Smooth muscle cell (in vitro differentiated cells): ENCODE results near the gene LOC128125822.

Experiments used
- DNase-seq: peaks from one replicate; lab custom pipeline; 2025; ENCODE audit not compliant: unreplicated experiment; lab: John Stamatoyannopoulos, UW
- H2AFZ ChIP-seq: fragments of 200-600 bp; sonication (generic); 2 replicates; pipeline ENCODE4 v1.6.0; 2016; ENCODE audit warnings: antibody characterized with exemption, low read depth, mild to moderate bottlenecking
- H3F3A ChIP-seq: fragments of 200-600 bp; sonication (generic); 2 replicates; pipeline ENCODE4 v1.6.0; 2017; ENCODE audit warnings: antibody characterized with exemption, low read depth
- H3K27ac ChIP-seq: fragments of 200-600 bp; sonication (generic); 2 replicates; pipeline ENCODE4 v1.5.1; 2016; ENCODE audit warnings: low read depth, mild to moderate bottlenecking
- H3K27me3 ChIP-seq: fragments of 200-600 bp; sonication (generic); 2 replicates; pipeline ENCODE4 v1.6.1; 2016; ENCODE audit warnings: low read depth, mild to moderate bottlenecking
- H3K36me3 ChIP-seq: fragments of 200-600 bp; sonication (generic); 2 replicates; pipeline ENCODE4 v1.5.1; 2016; ENCODE audit warnings: low read depth
- H3K4me1 ChIP-seq: fragments of 200-600 bp; sonication (generic); 2 replicates; pipeline ENCODE4 v1.5.1; 2016; ENCODE audit warnings: low read depth
- H3K4me2 ChIP-seq: fragments of 200-600 bp; sonication (generic); 2 replicates; pipeline ENCODE4 v1.6.0; 2016; ENCODE audit warnings: mild to moderate bottlenecking
- H3K4me3 ChIP-seq: fragments of 200-600 bp; sonication (generic); 2 replicates; pipeline ENCODE4 v1.5.1; 2016; ENCODE audit warnings: mild to moderate bottlenecking
- H3K79me2 ChIP-seq: fragments of 200-600 bp; sonication (generic); 2 replicates; pipeline ENCODE4 v1.6.0; 2016; ENCODE audit warnings: low read depth, mild to moderate bottlenecking
- H3K9ac ChIP-seq: fragments of 200-600 bp; sonication (generic); 2 replicates; pipeline ENCODE4 v1.6.0; 2016; ENCODE audit warnings: low read depth
- H3K9me3 ChIP-seq: fragments of 200-600 bp; sonication (generic); replicated peaks from 2 replicates; pipeline ENCODE4 v1.5.1; 2016; ENCODE audit warnings: low read depth
- H4K20me1 ChIP-seq: fragments of 200-600 bp; sonication (generic); 2 replicates; pipeline ENCODE4 v1.6.0; 2016; ENCODE audit warnings: low read depth
- CTCF ChIP-seq: fragments of 200-600 bp; sonication (generic); IDR thresholded peaks from 2 replicates; pipeline ENCODE4 v1.5.1; 2017; ENCODE audit warnings: borderline replicate concordance, mild to moderate bottlenecking, antibody characterized with exemption; ENCODE audit not compliant: insufficient read depth, poor library complexity, severe bottlenecking
- WGBS: methylation state at CpG from one replicate; pipeline ENCODE4 v1.1.7; 2016; ENCODE audit warnings: low lambda C conversion rate; 5-methylcytosine and 5-hydroxymethylcytosine counted together

The LOC128125822 gene

GRCh38 chr6:63589952-63590411, 17.7 kb downstream of the LOC128125822 start:
- WGBS = 86% methylated on average over 2 of the region's 2 CpGs
- Histone ChIP-seq H3K36me3 (no peaks in the 10 kb centered on the region), H3K9me3 (no peaks in the 10 kb centered on the region), H3K9ac (no peak overlapping the region), H3F3A (no peaks in the 10 kb centered on the region), H4K20me1 (no peaks in the 10 kb centered on the region), H3K4me1 (no peaks in the 10 kb centered on the region), H3K4me3 (no peak overlapping the region), H2AFZ (no peak overlapping the region), H3K4me2 (no peak overlapping the region), H3K27me3 (no peaks in the 10 kb centered on the region), H3K79me2 (no peaks in the 10 kb centered on the region), H3K27ac (no peak overlapping the region)
- TF ChIP-seq CTCF = no peak
- DNase-seq = no peak

GRCh38 chr6:63592886-63593285, 20.6 kb downstream of the LOC128125822 start:
- Histone ChIP-seq H3K79me2 (no peaks in the 10 kb centered on the region), H4K20me1 (no peaks in the 10 kb centered on the region), H3K27ac (no peak overlapping the region), H3K9ac (no peak overlapping the region), H2AFZ (no peak overlapping the region), H3F3A (no peaks in the 10 kb centered on the region), H3K4me2 (no peak overlapping the region), H3K4me3 (no peak overlapping the region), H3K9me3 (no peaks in the 10 kb centered on the region), H3K36me3 (no peaks in the 10 kb centered on the region), H3K4me1 (peaks cover 5% of the 10 kb centered on the region), H3K27me3 (no peaks in the 10 kb centered on the region)
- DNase-seq = no peak
- TF ChIP-seq CTCF = no peak
- WGBS = 93% methylated on average over 7 of the region's 7 CpGs

- no peaks in the 10 kb centered on the region for H3K79me2 ChIP-seq
- H4K20me1 ChIP-seq = no peaks in the 10 kb centered on the region
- DNase-seq = no peak
- peak overlapping the region; percentile 92 for H2AFZ ChIP-seq
- peak overlapping the region; percentile 64 for H3K4me3 ChIP-seq
- 56% methylated on average over 6 of the region's 6 CpGs for WGBS
- no peaks in the 10 kb centered on the region for H3K27me3 ChIP-seq
- TF ChIP-seq CTCF = no peak
- no peak overlapping the region for H3K27ac ChIP-seq
- H3K36me3 ChIP-seq = no peaks in the 10 kb centered on the region
- no peaks in the 10 kb centered on the region for H3F3A ChIP-seq
- peak overlapping the region; percentile 89 for H3K4me2 ChIP-seq
- H3K9me3 ChIP-seq = no peaks in the 10 kb centered on the region
- H3K9ac ChIP-seq = no peak overlapping the region
- peaks cover 5% of the 10 kb centered on the region for H3K4me1 ChIP-seq
Measured at GRCh38 chr6:63597141-63598048, 25.1 kb downstream of the LOC128125822 start.
